GM12878 (cell line): Measurements from ENCODE around the gene PCDHGA3. TPM values are rescaled to one million over a fixed set of nuclear protein-coding genes. Genes with fewer than 3 reads are reported as not detected.

Source experiments
- ATAC-seq: fragments of 200-7000 bp; cut with Tn5 transposase; 3 replicates; pipeline ENCODE4 v1.9.1; 2020; ENCODE audit warnings: mild to moderate bottlenecking, moderate library complexity
- BruUV-seq: library from RNA; stranded (reverse); fragments of 400-500 nt; replicated peaks from 2 replicates; lab custom pipeline; 2021; lab: Mats Ljungman, UMichigan
- CTCF ChIA-PET: fragments of 300-600 bp; sonication (Branson Sonifier 250); formaldehyde crosslinking; extraction: SDS; loops from one replicate; lab custom pipeline; 2021; ENCODE audit warnings: inconsistent platforms; lab: Yijun Ruan, JAX
- POLR2A ChIA-PET: fragments of 350-600 bp; formaldehyde crosslinking; extraction: SDS; loops from one replicate; lab custom pipeline; 2021; ENCODE audit warnings: inconsistent platforms; lab: Charles Lee
- RAD21 ChIA-PET: fragments of 300-600 bp; sonication (Branson Sonifier 250); formaldehyde crosslinking; loops from one replicate; lab custom pipeline; 2023; ENCODE audit warnings: antibody characterized with exemption; ENCODE audit not compliant: unreplicated experiment; lab: Charles Lee
- SMC1A ChIA-PET: fragments of 300-600 bp; sonication (Branson Sonifier 250); formaldehyde crosslinking; loops from one replicate; lab custom pipeline; 2023; ENCODE audit not compliant: unreplicated experiment, uncharacterized antibody; lab: Charles Lee
- DNase-seq: peaks from one replicate; pipeline ENCODE4 v3.0.0-alpha.2; 2011; ENCODE audit warnings: low read depth, low spot score
- FAIRE-seq: peaks from 3 replicates; lab custom pipeline; 2011; peaks lifted over from hg19 to GRCh38; lab: Jason Lieb, UNC
- H2AFZ ChIP-seq: 2 replicates; pipeline ENCODE4 v1.6.0; 2011; ENCODE audit warnings: low read depth, low read length, control low read depth; ENCODE audit not compliant: control insufficient read depth
- H3K27ac ChIP-seq: 2 replicates; pipeline ENCODE4 v1.5.1; 2011; ENCODE audit warnings: control low read depth; ENCODE audit not compliant: control insufficient read depth, insufficient read depth
- H3K27me3 ChIP-seq, 2 experiments: replicated peaks in 1 of 2; 2 replicates each; pipeline versions ENCODE4 v1.6.0 to v1.6.1; 2011; ENCODE audit warnings: low read length in 1 of 2; ENCODE audit not compliant: control insufficient read depth in 2 of 2, insufficient read depth in 2 of 2
- H3K36me3 ChIP-seq, 2 experiments: 2 replicates each; pipeline ENCODE4 v1.5.1; 2011; ENCODE audit warnings: low read length in 1 of 2; ENCODE audit not compliant: control insufficient read depth in 2 of 2, insufficient read depth in 2 of 2
- H3K4me1 ChIP-seq: 2 replicates; pipeline ENCODE4 v1.6.1; 2011; ENCODE audit warnings: mild to moderate bottlenecking, low read length, moderate library complexity, mixed read lengths; ENCODE audit not compliant: control insufficient read depth, insufficient read depth
- H3K4me2 ChIP-seq: 2 replicates; pipeline ENCODE4 v1.6.0; 2011; ENCODE audit warnings: control low read depth; ENCODE audit not compliant: control insufficient read depth, insufficient read depth
- H3K4me3 ChIP-seq: fragments of 200-600 bp; sonication (generic); 2 replicates; pipeline ENCODE4 v1.5.1; 2016
- H3K79me2 ChIP-seq: 2 replicates; pipeline ENCODE4 v1.6.0; 2011; ENCODE audit warnings: low read length; ENCODE audit not compliant: control insufficient read depth, insufficient read depth
- H3K9ac ChIP-seq: 2 replicates; pipeline ENCODE4 v1.8.0; 2011; ENCODE audit warnings: low read length, control low read depth, mixed read lengths; ENCODE audit not compliant: control insufficient read depth, insufficient read depth
- H3K9me3 ChIP-seq: replicated peaks from 3 replicates; pipeline ENCODE4 v1.5.1; 2011; ENCODE audit warnings: mild to moderate bottlenecking, low read length; ENCODE audit not compliant: control insufficient read depth, insufficient read depth
- H4K20me1 ChIP-seq: 2 replicates; pipeline ENCODE4 v1.6.0; 2011; ENCODE audit not compliant: control insufficient read depth, insufficient read depth
- CREM ChIP-seq: IDR thresholded peaks from 2 replicates; pipeline ENCODE4 v1.6.1; 2014; ENCODE audit warnings: antibody characterized with exemption, low read depth
- IRF3 ChIP-seq: fragments of 450-650 bp; IDR thresholded peaks from 2 replicates; pipeline ENCODE4 v1.6.1; 2014; ENCODE audit warnings: mild to moderate bottlenecking
- IRF5 ChIP-seq: fragments of 450-650 bp; IDR thresholded peaks from 2 replicates; pipeline ENCODE4 v1.6.1; 2017; ENCODE audit warnings: borderline replicate concordance
- MTA3 ChIP-seq: IDR thresholded peaks from 2 replicates; pipeline ENCODE4 v1.6.1; 2012; ENCODE audit warnings: low read length, inconsistent platforms, borderline replicate concordance
- PBX3 ChIP-seq: IDR thresholded peaks from 2 replicates; pipeline ENCODE4 v1.6.1; 2011; ENCODE audit warnings: mild to moderate bottlenecking, low read depth, low read length, moderate library complexity; ENCODE audit not compliant: insufficient replicate concordance
- POLR2AphosphoS5 ChIP-seq: IDR thresholded peaks from 2 replicates; pipeline ENCODE4 v1.6.1; 2011; ENCODE audit warnings: mild to moderate bottlenecking, low read length, inconsistent platforms
- PRDM15 ChIP-seq: fragments of 450-650 bp; formaldehyde crosslinking; IDR thresholded peaks from 2 replicates; pipeline ENCODE4 v1.4.0; 2020; ENCODE audit warnings: mild to moderate bottlenecking, moderate library complexity
- SKIL ChIP-seq: fragments of 450-650 bp; IDR thresholded peaks from 2 replicates; pipeline ENCODE4 v1.6.1; 2017; ENCODE audit warnings: mild to moderate bottlenecking, low read depth, inconsistent platforms; ENCODE audit not compliant: poor library complexity, severe bottlenecking
- SMAD1 ChIP-seq: fragments of 450-650 bp; IDR thresholded peaks from 2 replicates; pipeline ENCODE4 v1.6.1; 2018; ENCODE audit warnings: mild to moderate bottlenecking, low read depth; ENCODE audit not compliant: partially characterized antibody
- SMC3 ChIP-seq: IDR thresholded peaks from 2 replicates; pipeline ENCODE4 v1.6.1; 2011; ENCODE audit warnings: low read length, improper control_type of control experiment, borderline replicate concordance
- YY1 ChIP-seq: IDR thresholded peaks from 2 replicates; pipeline ENCODE4 v1.6.1; 2011; ENCODE audit warnings: low read depth, mild to moderate bottlenecking, low read length
- ZNF622 ChIP-seq: fragments of 450-650 bp; IDR thresholded peaks from 2 replicates; pipeline ENCODE4 v1.6.1; 2017; ENCODE audit warnings: mild to moderate bottlenecking, inconsistent platforms
- WGBS: methylation state at CpG from one replicate; pipeline ENCODE4 v1.1.6; 2016; ENCODE audit warnings: low lambda C conversion rate; ENCODE audit not compliant: insufficient replicate concordance, insufficient coverage; ENCODE audit errors: missing lambda C conversion rate; 5-methylcytosine and 5-hydroxymethylcytosine counted together
- in situ Hi-C: fragments of 300-500 bp; cut with MboI; formaldehyde crosslinking; loops from 9 replicates; pipeline ENCODE4 v1.14.3; 2018; ENCODE audit warnings: mixed read lengths
- intact Hi-C: fragments of 100-400 bp; cut with micrococcal nuclease; formaldehyde crosslinking; loops from one replicate; pipeline ENCODE4 v1.14.2; 2022; ENCODE audit not compliant: unreplicated experiment
- polyA plus RNA-seq, 11 experiments: library from polyadenylated mRNA; depleted of rRNA in 4 of 11; unstranded in 6 of 11; stranded (reverse) in 5 of 11; fragments of >200 nt; fragmentation: Nextera tagmentation in 4 of 11; fragmentation: Illumina TruSeq in 1 of 11; extraction: Ambion mirVana in 4 of 11; extraction: Trizol in 1 of 11; gene quantifications; 1 replicate in 1 of 11; 2 replicates in 10 of 11; pipeline versions ENCODE4 v1.2.1 to v1.2.3, GENCODE V29; 2011 to 2016; ENCODE audit warnings: inconsistent platforms in 2 of 11, missing spikeins in 2 of 11, low read depth in 1 of 11
- total RNA-seq, 4 experiments: library from RNA; depleted of rRNA in 3 of 4; stranded (reverse); fragments of >200 nt in 3 of 4; fragmentation: Illumina TruSeq in 1 of 4; extraction: Trizol in 1 of 4; gene quantifications; 2 replicates each; pipeline versions ENCODE4 v1.2.1 to v1.2.3, GENCODE V29; 2013 to 2021

PCDHGA3 gene
- total and polyA plus RNA-seq, 10 of the 15 experiments (the other 5 are each of a cell fraction or from before 2014, with no cell fraction given): 0.06 to 0.17 (median 0.11) TPM; not detected in 6

GRCh38 chr5:141363952-141364660, 20.5 kb downstream of the PCDHGA3 start, which contains the start of gene PCDHGA5:
PCDHGA5 (plus strand) TSS chr5:141364162; CDS start chr5:141364331, 169 bp downstream.
- Histone ChIP-seq H3K4me3 (no peak within 1 kb of the TSS), H3K9me3 (peaks cover 15% of the 10 kb centered on the region; the same call in 2 of the 3 replicates), H2AFZ (no peak within 1 kb of the TSS), H3K4me1 (no peaks in the 10 kb centered on the region), H3K27me3 (no peaks in the 10 kb centered on the region; a peak in 1 of 4 replicates), H3K27ac (no peak within 1 kb of the TSS), H3K79me2 (no peaks in the 10 kb centered on the region), H3K9ac (no peak within 1 kb of the TSS), H3K36me3 (no peaks in the 10 kb centered on the region), H3K4me2 (no peak within 1 kb of the TSS), H4K20me1 (no peaks in the 10 kb centered on the region)
- ChIA-PET CTCF (interaction anchor here (1.1 kb wide), 1 partner anchor 146 kb away, joined by 3 read pairs; no protein-coding TSS in a partner anchor), RAD21 (no interaction called here), SMC1A (no interaction called here), POLR2A (no interaction called here)
- intact Hi-C loops: no loop called here
- WGBS: 79% methylated on average over 34 of the region's 34 CpGs
- in situ Hi-C loops: no loop called here
- no peak for DNase-seq
- no peak for ATAC-seq
- no TSS peak for BruUV-seq
- no peak for FAIRE-seq
- TF ChIP-seq POLR2AphosphoS5: no peak
- TF ChIP-seq SMC3: no peak
- TF ChIP-seq IRF3: no peak
- TF ChIP-seq SMAD1: no peak
- no peak for TF ChIP-seq IRF5
- TF ChIP-seq PBX3: no peak
- no peak for TF ChIP-seq SKIL
- TF ChIP-seq YY1: no peak
- no peak for TF ChIP-seq CREM
- TF ChIP-seq MTA3: no peak
- no peak for TF ChIP-seq PRDM15
- TF ChIP-seq ZNF622: no peak
